ENCODE results near the gene SCARB1. TPM values are rescaled to one million over a fixed set of nuclear protein-coding genes. Genes with fewer than 3 reads are reported as not detected.
A peak's percentile ranks its signal among the peaks of the same experiment; 100 is the strongest.

SCARB1 gene
- total RNA-seq, 2 experiments from 2014 or later = 12.6 to 17.2 TPM

DNA sequence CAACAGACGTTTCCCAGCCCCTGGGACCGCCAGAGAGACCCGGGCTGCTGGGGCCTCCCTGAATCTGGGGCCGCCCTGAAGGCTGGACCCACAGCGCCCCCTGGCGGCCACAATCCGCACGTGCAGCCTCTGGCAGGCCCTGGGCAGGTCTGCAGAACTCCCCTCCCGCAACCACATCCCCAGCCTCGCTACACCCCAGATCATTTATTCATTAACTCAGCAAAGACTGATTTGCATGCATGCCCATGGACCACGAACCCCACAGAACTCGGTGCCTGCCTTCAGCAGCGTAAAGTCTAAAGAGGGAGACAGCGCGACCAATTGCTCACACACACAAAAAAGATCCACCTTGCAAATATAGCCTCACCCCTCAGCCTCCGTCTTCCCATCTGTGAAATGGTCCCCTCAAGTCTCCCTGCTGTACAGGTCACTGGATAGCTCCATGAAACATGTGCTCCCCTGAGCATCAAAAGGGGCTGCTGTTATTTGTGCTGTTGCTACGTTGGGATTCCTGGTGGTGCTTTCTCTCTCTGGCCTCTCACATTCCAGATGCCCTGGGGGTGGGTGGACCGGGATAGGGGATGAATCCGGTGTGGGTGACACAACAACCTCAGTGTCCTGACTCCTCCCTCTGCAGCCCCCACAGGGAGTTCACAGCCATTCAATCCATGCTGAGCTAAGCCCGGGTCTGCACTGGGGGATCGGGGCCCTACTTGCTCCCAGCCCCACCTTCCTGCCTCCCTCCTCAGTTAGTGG is 96.4 kb downstream of the SCARB1 start:
- no peaks in the 10 kb centered on the region for H3K36me3 Mint-ChIP-seq
- no peak overlapping the region for H3K27ac Mint-ChIP-seq
- ATAC-seq (peak; percentile 88), DNase-seq (peak; percentile 86)
- H3K4me1 Mint-ChIP-seq = peaks cover 13% of the 10 kb centered on the region
- H3K9me3 Mint-ChIP-seq (ENCODE audit: low read depth) = peaks cover 11% of the 10 kb centered on the region
- no peak overlapping the region for H3K4me3 Mint-ChIP-seq
- peaks cover 46% of the 10 kb centered on the region for H3K27me3 Mint-ChIP-seq
- CTCF ChIA-PET = interaction anchor here (0.8 to 4.5 kb wide), 14 partner anchors 9 to 734 kb away, joined by 3 to 23 read pairs (median 4); partner anchors contain the start of gene NCOR2

- Mint-ChIP-seq H3K27ac (no peak overlapping the region), H3K4me3 (no peak overlapping the region), H3K4me1 (peaks cover 9% of the 10 kb centered on the region), H3K9me3 (ENCODE audit: low read depth) (peaks cover 11% of the 10 kb centered on the region), H3K27me3 (peaks cover 49% of the 10 kb centered on the region), H3K36me3 (no peaks in the 10 kb centered on the region)
- DNase-seq = no peak
- CTCF ChIA-PET = interaction anchor here (1.0 to 4.5 kb wide), 12 partner anchors 9 to 734 kb away, joined by 3 to 23 read pairs (median 4); partner anchors contain the start of gene NCOR2
- no peak for ATAC-seq
These were observed 97.0 kb downstream of the SCARB1 start for GRCh38 chr12:124766727-124767065.

GRCh38 chr12:124765581-124766489 is 97.8 kb downstream of the SCARB1 start:
- CTCF ChIA-PET = interaction anchor here (0.7 to 4.5 kb wide), 13 partner anchors 8 to 733 kb away, joined by 3 to 23 read pairs (median 4); partner anchors contain the start of gene NCOR2
- no peak for DNase-seq
- ATAC-seq = no peak
- Mint-ChIP-seq H3K4me3 (no peak overlapping the region), H3K36me3 (no peaks in the 10 kb centered on the region), H3K27me3 (peaks cover 47% of the 10 kb centered on the region), H3K4me1 (peaks cover 9% of the 10 kb centered on the region), H3K9me3 (ENCODE audit: low read depth) (peaks cover 11% of the 10 kb centered on the region), H3K27ac (no peak overlapping the region)

GRCh38 chr12:124764870-124765580 is 98.6 kb downstream of the SCARB1 start:
- H3K4me3 Mint-ChIP-seq = no peak overlapping the region
- no peak for ATAC-seq
- no peak for DNase-seq

GRCh38 chr12:124764451-124764850 is 99.2 kb downstream of the SCARB1 start:
- Mint-ChIP-seq H3K4me1 (peaks cover 9% of the 10 kb centered on the region), H3K27me3 (peaks cover 47% of the 10 kb centered on the region), H3K4me3 (no peak overlapping the region), H3K36me3 (no peaks in the 10 kb centered on the region), H3K27ac (no peak overlapping the region), H3K9me3 (ENCODE audit: low read depth) (peaks cover 11% of the 10 kb centered on the region)
- DNase-seq (no peak), ATAC-seq (no peak)
- CTCF ChIA-PET = interaction anchor here (0.9 to 4.5 kb wide), 9 partner anchors 10 to 732 kb away, joined by 3 to 23 read pairs (median 4); partner anchors contain the start of gene NCOR2

More at GRCh38 chr12:124764870-124765580, 98.6 kb downstream of the SCARB1 start:
- Mint-ChIP-seq H3K27ac (no peak overlapping the region), H3K4me1 (peaks cover 9% of the 10 kb centered on the region), H3K9me3 (ENCODE audit: low read depth) (peaks cover 11% of the 10 kb centered on the region), H3K36me3 (no peaks in the 10 kb centered on the region), H3K27me3 (peaks cover 47% of the 10 kb centered on the region)
- CTCF ChIA-PET = interaction anchor here (0.7 to 4.5 kb wide), 13 partner anchors 9 to 733 kb away, joined by 3 to 23 read pairs (median 4); partner anchors contain the start of gene NCOR2

DNA sequence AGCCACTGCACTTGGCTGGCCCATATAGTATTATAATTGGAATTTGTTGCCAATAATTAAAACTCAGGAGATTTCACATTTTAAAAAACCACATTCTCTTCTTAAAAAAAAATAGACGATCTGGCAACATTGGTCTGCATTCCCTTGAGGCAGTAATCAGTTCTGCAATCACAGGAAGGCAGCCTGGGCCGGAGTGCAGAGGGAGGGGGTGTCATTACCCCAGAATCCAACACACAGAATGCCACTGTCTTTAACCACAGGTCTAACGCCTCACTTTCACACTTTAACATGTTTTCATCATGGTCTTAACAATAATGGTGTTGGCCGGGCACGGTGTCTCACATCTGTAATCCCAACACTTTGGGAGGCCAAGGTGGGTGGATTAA is 100.1 kb downstream of the SCARB1 start:
- no peak overlapping the region for H3K27ac Mint-ChIP-seq
- peaks cover 9% of the 10 kb centered on the region for H3K4me1 Mint-ChIP-seq
- CTCF ChIA-PET = interaction anchor here (1.3 kb wide), 1 partner anchor 727 kb away, joined by 3 read pairs; no protein-coding TSS in a partner anchor
- peaks cover 42% of the 10 kb centered on the region for H3K27me3 Mint-ChIP-seq
- no peak overlapping the region for H3K4me3 Mint-ChIP-seq
- no peaks in the 10 kb centered on the region for H3K36me3 Mint-ChIP-seq
- ATAC-seq (no peak), DNase-seq (no peak)
- H3K9me3 Mint-ChIP-seq (ENCODE audit: low read depth) = peaks cover 11% of the 10 kb centered on the region

DNA sequence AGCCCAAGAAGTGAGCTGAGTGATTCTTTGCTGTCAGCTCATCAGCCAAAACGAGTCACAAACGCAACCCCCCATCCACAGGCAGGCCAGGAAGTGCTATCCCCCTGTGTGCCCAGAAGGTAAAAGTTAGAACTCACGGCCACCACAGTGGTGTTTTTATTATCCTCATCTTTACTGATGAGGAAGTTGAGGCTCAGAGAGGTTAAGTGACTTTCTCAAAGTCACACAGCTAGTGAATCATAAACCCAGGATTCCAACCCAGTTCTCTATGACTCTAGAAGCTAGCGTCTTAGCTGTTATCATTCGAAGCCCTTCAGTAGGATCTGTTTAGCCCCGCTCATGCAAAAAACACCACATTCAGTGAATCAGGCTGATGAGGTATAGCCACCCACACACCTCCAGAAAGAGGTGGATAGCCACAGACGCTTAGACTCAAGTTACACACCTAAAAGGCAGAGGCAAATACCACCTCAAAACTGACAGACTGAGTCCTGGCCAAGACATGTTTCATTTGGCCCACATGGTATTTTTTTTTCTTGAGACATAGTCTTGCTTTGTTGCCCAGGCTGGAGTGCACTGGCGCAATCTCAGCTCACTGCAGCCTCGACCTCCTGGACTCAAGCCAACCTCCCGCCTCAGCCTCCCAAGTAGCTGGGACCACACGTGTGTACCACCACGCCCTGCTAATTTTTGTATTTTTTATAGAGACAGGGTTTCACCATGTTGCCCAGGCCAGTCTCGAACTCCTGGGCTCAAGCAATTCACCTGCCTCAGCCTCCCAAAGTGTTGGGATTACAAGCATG is 100.7 kb downstream of the SCARB1 start:
- ATAC-seq (no peak), DNase-seq (no peak)
- no peak overlapping the region for H3K27ac Mint-ChIP-seq
- CTCF ChIA-PET = interaction anchor here (1.3 kb wide), 1 partner anchor 8 kb away, joined by 5 read pairs; no protein-coding TSS in a partner anchor
- H3K9me3 Mint-ChIP-seq (ENCODE audit: low read depth) = peaks cover 11% of the 10 kb centered on the region
- no peaks in the 10 kb centered on the region for H3K36me3 Mint-ChIP-seq
- peaks cover 9% of the 10 kb centered on the region for H3K4me1 Mint-ChIP-seq
- H3K4me3 Mint-ChIP-seq = no peak overlapping the region
- peaks cover 37% of the 10 kb centered on the region for H3K27me3 Mint-ChIP-seq

GRCh38 chr12:124762384-124762783 is 101.3 kb downstream of the SCARB1 start:
- DNase-seq (no peak), ATAC-seq (no peak)
- H3K27ac Mint-ChIP-seq = no peak overlapping the region
- no peaks in the 10 kb centered on the region for H3K36me3 Mint-ChIP-seq
- H3K4me1 Mint-ChIP-seq = peaks cover 6% of the 10 kb centered on the region
- peaks cover 43% of the 10 kb centered on the region for H3K27me3 Mint-ChIP-seq
- peaks cover 14% of the 10 kb centered on the region for H3K9me3 Mint-ChIP-seq (ENCODE audit: low read depth)
- CTCF ChIA-PET = interaction anchor here (1.3 kb wide), 1 partner anchor 9 kb away, joined by 5 read pairs; no protein-coding TSS in a partner anchor
- H3K4me3 Mint-ChIP-seq = no peak overlapping the region

DNA sequence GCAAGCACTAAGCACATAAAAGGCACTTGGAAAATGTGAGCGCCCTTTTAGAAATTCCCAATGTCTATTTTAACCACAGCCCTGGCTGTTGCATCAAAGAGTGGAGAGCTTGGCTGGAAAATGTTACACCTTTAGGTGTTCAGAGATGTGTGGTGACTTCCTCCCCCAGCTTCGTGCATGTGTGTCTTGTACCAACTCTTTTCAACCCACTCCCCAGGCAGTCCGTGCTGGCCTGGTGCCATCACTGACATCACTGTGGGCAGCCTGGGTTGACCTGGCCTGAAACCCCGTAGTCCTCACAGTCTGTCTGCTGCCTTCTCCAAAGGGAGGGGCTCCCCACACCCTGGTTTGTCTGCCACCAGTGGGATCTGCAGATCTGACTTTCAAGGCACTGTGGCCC is 101.8 kb downstream of the SCARB1 start:
- H3K9me3 Mint-ChIP-seq (ENCODE audit: low read depth) = peaks cover 17% of the 10 kb centered on the region
- no peak for ATAC-seq
- H3K36me3 Mint-ChIP-seq = no peaks in the 10 kb centered on the region
- DNase-seq = no peak
- no peak overlapping the region for H3K27ac Mint-ChIP-seq
- H3K27me3 Mint-ChIP-seq = peaks cover 47% of the 10 kb centered on the region
- CTCF ChIA-PET = interaction anchor here (0.7 to 1.3 kb wide), 2 partner anchors 10 to 159 kb away, joined by 3 to 5 read pairs; no protein-coding TSS in a partner anchor
- H3K4me3 Mint-ChIP-seq = no peak overlapping the region
- peaks cover under 1% of the 10 kb centered on the region for H3K4me1 Mint-ChIP-seq

DNA sequence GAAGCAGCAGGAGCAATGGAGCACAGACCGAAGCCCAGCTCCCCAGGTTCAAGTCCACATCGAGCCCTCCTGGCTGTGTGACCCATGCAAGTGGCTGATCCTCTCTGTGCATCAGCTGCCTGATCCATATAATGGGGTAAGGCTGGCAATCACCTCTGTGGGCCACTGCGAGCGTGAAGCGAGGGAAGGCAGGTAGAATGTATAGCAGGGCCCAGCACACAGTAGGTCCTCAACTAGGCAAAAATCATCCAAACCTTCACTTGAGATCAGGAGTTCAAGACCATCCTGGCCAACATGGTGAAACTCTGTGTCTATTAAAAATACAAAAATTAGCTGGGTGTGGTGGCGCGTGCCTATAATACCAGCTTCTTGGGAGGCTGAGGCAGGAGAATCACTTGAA is 102.6 kb downstream of the SCARB1 start:
- DNase-seq = no peak
- Mint-ChIP-seq H3K36me3 (peaks cover 3% of the 10 kb centered on the region), H3K4me1 (no peaks in the 10 kb centered on the region), H3K4me3 (no peak overlapping the region), H3K27ac (no peak overlapping the region), H3K9me3 (ENCODE audit: low read depth) (peaks cover 21% of the 10 kb centered on the region), H3K27me3 (peaks cover 54% of the 10 kb centered on the region)
- ATAC-seq = no peak
- CTCF ChIA-PET = no interaction called here

- Mint-ChIP-seq H3K4me3 (no peak overlapping the region), H3K27me3 (peaks cover 54% of the 10 kb centered on the region), H3K36me3 (peaks cover 3% of the 10 kb centered on the region), H3K27ac (no peak overlapping the region), H3K9me3 (ENCODE audit: low read depth) (peaks cover 20% of the 10 kb centered on the region), H3K4me1 (peaks cover 3% of the 10 kb centered on the region)
- CTCF ChIA-PET = no interaction called here
- no peak for DNase-seq
- no peak for ATAC-seq
These were observed 103.1 kb downstream of the SCARB1 start for GRCh38 chr12:124760560-124760959.

GRCh38 chr12:124759841-124760503 is 103.7 kb downstream of the SCARB1 start:
- Mint-ChIP-seq H3K4me3 (no peak overlapping the region), H3K36me3 (peaks cover 3% of the 10 kb centered on the region), H3K9me3 (ENCODE audit: low read depth) (peaks cover 19% of the 10 kb centered on the region), H3K27me3 (peaks cover 52% of the 10 kb centered on the region), H3K4me1 (peaks cover 9% of the 10 kb centered on the region), H3K27ac (no peak overlapping the region)
- DNase-seq (no peak), ATAC-seq (no peak)
- CTCF ChIA-PET = no interaction called here
